ENCODE data around the gene CDK8.

GRCh38 chr13:26270707-26271106 is 16.8 kb downstream of the CDK8 start:
- TF ChIP-seq REST (IDR thresholded peaks at IDR 0.05; ENCODE audit: low read depth), result no peak
- TF ChIP-seq TCF12 (IDR thresholded peaks at IDR 0.05; ENCODE audit: low read depth), result no peak
- no peak for TF ChIP-seq TAF1 (IDR thresholded peaks at IDR 0.05; ENCODE audit: low read depth)
- no peak for TF ChIP-seq EGR1 (IDR thresholded peaks at IDR 0.05)
- no peak for TF ChIP-seq CREB1 (IDR thresholded peaks at IDR 0.05; ENCODE audit: low read depth)
- TF ChIP-seq ZBTB7A (IDR thresholded peaks at IDR 0.05; ENCODE audit: low read depth), result no peak

Measured in Ishikawa (cell line).